Immature natural killer cell (primary cell): ENCODE measurements around the gene KIAA1755. TPM values are rescaled to one million over a fixed set of nuclear protein-coding genes. Genes with fewer than 3 reads are reported as not detected.

Experiments used
- DNase-seq, 3 donors: peaks; one replicate each; pipeline ENCODE4 v3.0.0; 2022; ENCODE audit warnings: mixed read lengths in 1 of 3
- H3K27ac Mint-ChIP-seq, 6 donors: one replicate each; pipeline ENCODE4 v1.8.0; 2020; ENCODE audit warnings: mixed read lengths in 6 of 6, mild to moderate bottlenecking in 5 of 6, inconsistent platforms in 4 of 6, moderate library complexity in 3 of 6
- H3K27me3 Mint-ChIP-seq, 3 donors: one replicate each; pipeline ENCODE4 v1.8.0; 2020 to 2021; ENCODE audit warnings: low read depth in 3 of 3, mild to moderate bottlenecking in 3 of 3, mixed read lengths in 3 of 3, moderate library complexity in 3 of 3, inconsistent platforms in 1 of 3
- H3K36me3 Mint-ChIP-seq, 3 donors: one replicate each; pipeline ENCODE4 v1.8.0; 2020; ENCODE audit warnings: mixed read lengths in 3 of 3, inconsistent platforms in 2 of 3, mild to moderate bottlenecking in 2 of 3
- H3K4me1 Mint-ChIP-seq, 2 donors: one replicate each; pipeline ENCODE4 v1.8.0; 2020; ENCODE audit warnings: inconsistent platforms in 2 of 2, mild to moderate bottlenecking in 2 of 2, mixed read lengths in 2 of 2, moderate library complexity in 1 of 2
- H3K4me3 Mint-ChIP-seq, 5 donors: one replicate each; pipeline ENCODE4 v1.8.0; 2020; ENCODE audit warnings: mild to moderate bottlenecking in 5 of 5, mixed read lengths in 5 of 5, inconsistent platforms in 3 of 5, moderate library complexity in 3 of 5
- H3K9me3 Mint-ChIP-seq, 6 donors: one replicate each; pipeline ENCODE4 v1.8.0; 2020; ENCODE audit warnings: mild to moderate bottlenecking in 6 of 6, mixed read lengths in 6 of 6, inconsistent platforms in 4 of 6, moderate library complexity in 3 of 6
- polyA plus RNA-seq, 3 donors: library from polyadenylated mRNA; unstranded; fragments of 300-500 nt; fragmentation: Illumina TruSeq; gene quantifications; one replicate each; pipeline ENCODE4 v1.2.3, GENCODE V29; 2021

The KIAA1755 gene
- polyA plus RNA-seq, 3 donors from 2014 or later = not detected

DNA sequence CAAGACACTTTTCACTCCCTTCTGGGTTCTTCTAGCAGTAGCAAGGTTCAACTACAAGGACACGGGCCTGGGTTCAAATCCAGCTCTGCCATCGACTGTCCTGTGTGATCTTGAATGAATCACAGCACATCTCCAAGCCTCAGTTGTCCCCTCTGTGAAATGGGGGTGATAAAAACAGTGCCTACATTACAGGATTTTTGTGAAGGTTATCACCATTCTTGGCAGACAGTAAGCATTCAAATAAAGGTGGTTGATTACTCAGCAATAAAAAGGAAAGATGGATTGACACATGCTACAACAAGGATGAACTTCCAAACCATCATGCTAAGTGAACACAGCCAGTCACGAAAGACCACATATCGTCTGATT is 88.9 kb downstream of the KIAA1755 start:
- no peak overlapping the region for H3K27ac Mint-ChIP-seq
- H3K4me1 Mint-ChIP-seq = peaks cover 0 to 2% of the 10 kb centered on the region in 2 donors
- no peaks in the 10 kb centered on the region for H3K36me3 Mint-ChIP-seq
- peaks cover 0 to 2% (median 0%) of the 10 kb centered on the region in 3 donors for H3K27me3 Mint-ChIP-seq
- H3K9me3 Mint-ChIP-seq = no peaks in the 10 kb centered on the region
- no peak overlapping the region for H3K4me3 Mint-ChIP-seq
- no peak for DNase-seq

DNA sequence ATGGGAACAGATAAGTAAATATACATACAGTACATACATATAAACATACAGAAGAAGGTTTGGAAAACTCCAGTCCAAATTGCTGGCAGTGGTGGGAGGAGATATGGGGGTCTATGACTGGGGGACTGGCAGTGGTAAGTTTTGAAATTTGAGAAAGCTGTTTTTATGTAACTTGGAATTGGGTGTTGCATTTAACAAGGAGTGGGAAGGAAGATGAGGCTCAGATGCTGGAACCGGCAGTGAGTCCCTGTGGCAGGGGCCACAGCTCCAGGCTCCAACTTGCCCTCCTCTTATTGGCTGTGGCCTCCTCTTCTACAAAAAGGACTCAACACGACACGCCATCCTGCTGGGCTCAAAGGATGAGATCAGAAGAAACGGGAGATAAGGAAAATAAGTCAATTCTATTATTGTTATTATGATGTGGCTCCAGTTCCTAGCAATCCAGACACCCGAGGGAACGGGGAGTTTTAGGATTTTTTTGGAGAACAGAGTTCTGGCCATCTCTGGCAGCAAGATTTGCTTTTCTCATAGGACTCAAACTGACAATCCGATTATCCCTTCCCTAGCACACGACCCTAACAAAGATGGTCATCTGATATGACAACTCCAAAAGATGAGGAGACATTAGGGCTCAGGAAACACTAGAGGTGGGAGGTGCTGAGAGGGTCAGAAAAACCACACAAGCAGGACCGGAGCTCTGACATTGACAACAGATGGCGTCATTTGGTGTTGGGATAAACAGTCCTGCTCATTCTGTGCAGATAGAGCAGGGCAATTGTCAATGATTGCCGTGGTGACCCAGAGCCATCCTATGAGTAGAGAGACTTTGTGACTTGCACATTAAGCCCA is 89.5 kb downstream of the KIAA1755 start:
- no peak overlapping the region for H3K27ac Mint-ChIP-seq
- peaks cover 0 to 2% of the 10 kb centered on the region in 2 donors for H3K4me1 Mint-ChIP-seq
- H3K36me3 Mint-ChIP-seq = no peaks in the 10 kb centered on the region
- no peaks in the 10 kb centered on the region for H3K9me3 Mint-ChIP-seq
- no peak for DNase-seq
- H3K27me3 Mint-ChIP-seq = peaks cover 0 to 2% (median 2%) of the 10 kb centered on the region in 3 donors
- no peak overlapping the region for H3K4me3 Mint-ChIP-seq

DNA sequence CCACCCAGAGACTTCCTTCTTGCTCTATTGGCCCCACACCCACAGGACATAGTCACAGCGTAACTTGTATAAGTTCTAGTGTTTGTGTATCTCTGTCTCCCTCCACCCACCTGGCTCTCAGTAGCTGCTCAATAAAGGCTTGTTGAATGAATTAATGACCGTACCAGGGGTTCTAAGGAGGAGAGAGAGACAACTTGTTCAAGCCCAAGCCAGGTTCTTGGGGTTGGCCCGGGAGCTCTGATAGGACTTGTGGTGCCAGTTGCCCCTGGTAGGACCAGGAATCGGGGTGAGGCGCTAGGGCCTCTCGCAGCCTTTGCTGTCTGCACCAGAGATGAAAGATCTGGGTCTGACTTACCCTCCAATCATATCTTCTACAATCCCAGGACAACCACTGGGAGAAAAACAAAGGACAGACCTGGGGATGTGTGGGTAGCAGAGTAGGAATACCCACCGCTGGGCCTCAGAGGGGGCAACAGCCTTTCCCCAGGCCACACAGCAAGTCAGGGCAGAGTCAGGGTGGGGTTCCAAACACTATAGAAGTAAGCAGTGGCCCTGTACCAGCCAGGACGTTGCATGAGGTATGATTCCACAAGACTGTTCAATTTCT is 90.2 kb downstream of the KIAA1755 start:
- no peak overlapping the region for H3K4me3 Mint-ChIP-seq
- no peak for DNase-seq
- peaks cover 5 to 7% of the 10 kb centered on the region in 2 donors for H3K4me1 Mint-ChIP-seq
- no peaks in the 10 kb centered on the region for H3K36me3 Mint-ChIP-seq
- peaks cover 2 to 5% (median 2%) of the 10 kb centered on the region in 3 donors for H3K27me3 Mint-ChIP-seq
- H3K27ac Mint-ChIP-seq = no peak overlapping the region
- no peaks in the 10 kb centered on the region for H3K9me3 Mint-ChIP-seq

DNA sequence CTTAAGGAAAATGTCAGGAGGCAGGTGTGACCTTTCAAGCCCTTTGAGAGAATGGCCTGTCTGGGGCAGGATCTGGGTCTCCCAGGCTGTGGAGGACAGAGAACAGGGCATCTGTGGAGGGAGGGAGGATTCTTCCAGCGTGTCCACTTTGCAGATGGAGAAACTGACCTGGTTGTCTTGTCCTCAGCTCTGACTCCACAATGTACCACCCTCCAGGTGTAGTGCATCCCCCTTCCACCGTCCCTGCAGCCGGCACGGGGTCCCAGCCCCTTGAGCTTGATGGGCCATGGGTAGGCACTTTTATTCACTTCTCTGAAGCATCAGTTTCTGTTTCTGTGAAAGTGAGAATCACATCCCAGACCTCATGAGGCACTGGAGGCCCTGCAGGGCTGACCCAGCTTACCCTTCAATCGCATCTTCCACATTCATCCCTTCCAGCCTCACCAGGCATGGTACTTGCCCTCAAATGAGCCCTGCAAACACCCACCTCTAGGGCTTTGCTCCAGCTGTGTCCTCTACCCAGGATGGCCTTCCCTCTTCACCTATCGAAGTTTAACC is 90.8 kb downstream of the KIAA1755 start:
- H3K4me3 Mint-ChIP-seq = no peak overlapping the region
- H3K27ac Mint-ChIP-seq = no peak overlapping the region
- H3K9me3 Mint-ChIP-seq = no peaks in the 10 kb centered on the region
- peaks cover 2 to 6% (median 2%) of the 10 kb centered on the region in 3 donors for H3K27me3 Mint-ChIP-seq
- H3K36me3 Mint-ChIP-seq = no peaks in the 10 kb centered on the region
- peaks cover 6 to 7% of the 10 kb centered on the region in 2 donors for H3K4me1 Mint-ChIP-seq
- no peak for DNase-seq

DNA sequence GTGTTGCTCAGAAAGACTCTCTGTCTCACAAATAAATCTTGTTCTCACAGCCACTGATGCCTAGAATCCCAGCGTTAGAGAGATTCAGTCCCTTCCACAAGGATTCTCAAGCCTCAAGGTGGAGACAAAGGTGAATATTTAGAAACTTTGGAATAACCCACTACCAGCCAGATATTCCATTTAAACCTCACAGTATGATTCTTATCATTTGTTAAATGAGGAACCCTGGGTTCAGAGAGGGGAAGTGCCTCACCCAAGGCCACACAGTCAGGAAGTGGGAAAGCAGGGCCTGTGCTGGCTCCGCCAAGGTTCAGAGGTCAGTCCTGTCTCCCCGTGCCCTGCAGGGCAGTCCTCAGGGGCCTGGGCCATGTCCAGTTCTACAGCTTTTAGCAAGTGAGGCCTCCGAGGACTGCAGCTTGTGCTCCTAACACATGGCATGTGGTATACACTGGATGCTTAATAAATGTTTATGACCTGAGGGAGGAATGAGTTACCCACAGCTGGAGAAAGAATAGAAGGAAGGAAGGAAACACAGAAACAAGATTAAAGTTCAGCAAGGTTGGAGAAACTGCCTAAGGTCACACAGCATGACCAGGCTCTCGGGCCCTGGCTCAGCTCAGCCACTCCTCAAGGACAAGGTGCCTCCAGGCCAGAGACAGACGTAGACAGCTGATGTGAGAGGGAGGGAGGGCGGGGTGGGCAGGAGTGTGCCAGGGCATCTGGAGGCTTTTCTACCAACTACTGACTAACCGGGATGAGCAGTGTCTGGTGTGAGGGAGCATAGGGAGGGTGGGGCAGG is 91.5 kb downstream of the KIAA1755 start:
- H3K27ac Mint-ChIP-seq = no peak overlapping the region

DNA sequence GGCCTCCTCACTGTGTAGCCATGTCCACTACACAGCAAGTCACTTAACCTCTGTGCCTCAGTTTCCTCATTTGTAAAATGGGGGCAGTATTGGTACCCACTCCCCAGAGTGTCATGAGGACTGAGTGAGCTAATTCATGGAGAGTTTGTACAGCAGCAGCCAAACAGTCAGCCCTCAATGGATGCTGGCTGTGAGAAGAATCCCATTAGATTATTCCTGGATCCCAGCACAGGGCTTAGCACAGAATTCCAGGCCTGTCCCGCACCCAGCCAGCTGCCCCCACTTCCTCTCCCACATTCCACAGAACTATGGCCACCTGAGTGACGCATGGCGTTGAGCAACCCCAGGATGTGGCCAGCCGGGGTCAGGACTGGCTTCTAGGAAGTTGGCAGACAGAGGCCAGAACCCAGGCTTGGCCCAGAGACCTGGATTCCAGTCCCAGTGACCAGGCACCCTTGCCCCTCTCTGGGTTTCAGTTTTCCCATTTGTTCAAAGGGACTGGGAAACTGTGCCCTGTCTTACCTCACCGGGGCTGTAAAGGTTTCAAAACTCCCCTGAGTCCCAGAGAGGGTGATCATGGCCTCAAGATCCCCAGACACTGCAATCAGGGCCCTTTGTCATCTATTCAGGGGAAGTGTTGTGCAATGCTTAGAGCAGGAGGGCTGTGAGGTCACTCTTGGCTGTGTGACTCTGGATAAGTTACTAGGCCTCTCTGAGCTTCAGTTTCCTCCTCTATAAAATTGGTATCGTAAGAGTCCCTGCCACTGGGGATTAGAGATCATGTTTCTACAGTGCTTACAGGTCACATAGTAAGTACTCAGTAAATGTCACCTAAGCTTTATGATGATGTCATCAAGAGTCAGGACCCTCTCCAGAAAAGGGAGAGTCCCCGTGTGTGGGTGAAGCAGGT is 92.4 kb downstream of the KIAA1755 start:
- Mint-ChIP-seq H3K27me3 (peaks cover 2 to 6% (median 3%) of the 10 kb centered on the region in 3 donors), H3K4me1 (peaks cover 6 to 7% of the 10 kb centered on the region in 2 donors), H3K36me3 (no peaks in the 10 kb centered on the region), H3K27ac (no peak overlapping the region), H3K4me3 (no peak overlapping the region), H3K9me3 (no peaks in the 10 kb centered on the region)
- DNase-seq = no peak

More for the DNA sequence above, 91.5 kb downstream of the KIAA1755 start:
- no peak overlapping the region for H3K4me3 Mint-ChIP-seq
- no peaks in the 10 kb centered on the region for H3K9me3 Mint-ChIP-seq
- H3K27me3 Mint-ChIP-seq = peaks cover 2 to 6% (median 2%) of the 10 kb centered on the region in 3 donors
- H3K36me3 Mint-ChIP-seq = no peaks in the 10 kb centered on the region
- no peak for DNase-seq
- peaks cover 6 to 7% of the 10 kb centered on the region in 2 donors for H3K4me1 Mint-ChIP-seq

DNA sequence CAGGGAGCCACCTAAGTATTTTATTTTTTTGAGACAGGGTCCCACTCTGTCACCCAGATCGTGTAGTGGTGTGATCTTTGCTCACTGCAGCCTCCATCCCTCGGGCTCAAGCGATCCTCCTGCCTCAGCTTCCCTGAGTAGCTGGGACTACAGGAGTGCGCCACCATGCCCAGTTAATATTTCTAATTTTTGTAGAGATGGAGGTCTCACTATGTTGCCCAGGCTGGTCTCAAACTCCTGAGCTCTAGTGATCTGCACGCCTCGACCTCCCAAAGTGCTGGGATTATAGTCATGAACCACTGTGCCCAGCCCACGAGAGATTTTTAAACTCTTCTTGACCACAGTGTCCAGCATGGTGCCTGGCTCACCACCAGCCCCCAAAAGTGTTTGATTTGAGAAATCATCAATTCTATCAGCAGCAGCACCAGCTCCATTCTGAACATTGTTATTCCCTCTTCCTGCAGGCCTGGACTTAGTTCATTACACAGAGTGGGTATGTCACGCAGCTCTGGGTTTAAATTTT is 93.1 kb downstream of the KIAA1755 start:
- H3K4me3 Mint-ChIP-seq = no peak overlapping the region
- peaks cover 2 to 6% (median 3%) of the 10 kb centered on the region in 3 donors for H3K27me3 Mint-ChIP-seq
- no peak overlapping the region for H3K27ac Mint-ChIP-seq
- H3K4me1 Mint-ChIP-seq = peaks cover 6 to 9% of the 10 kb centered on the region in 2 donors
- no peaks in the 10 kb centered on the region for H3K9me3 Mint-ChIP-seq
- no peak for DNase-seq
- H3K36me3 Mint-ChIP-seq = no peaks in the 10 kb centered on the region

DNA sequence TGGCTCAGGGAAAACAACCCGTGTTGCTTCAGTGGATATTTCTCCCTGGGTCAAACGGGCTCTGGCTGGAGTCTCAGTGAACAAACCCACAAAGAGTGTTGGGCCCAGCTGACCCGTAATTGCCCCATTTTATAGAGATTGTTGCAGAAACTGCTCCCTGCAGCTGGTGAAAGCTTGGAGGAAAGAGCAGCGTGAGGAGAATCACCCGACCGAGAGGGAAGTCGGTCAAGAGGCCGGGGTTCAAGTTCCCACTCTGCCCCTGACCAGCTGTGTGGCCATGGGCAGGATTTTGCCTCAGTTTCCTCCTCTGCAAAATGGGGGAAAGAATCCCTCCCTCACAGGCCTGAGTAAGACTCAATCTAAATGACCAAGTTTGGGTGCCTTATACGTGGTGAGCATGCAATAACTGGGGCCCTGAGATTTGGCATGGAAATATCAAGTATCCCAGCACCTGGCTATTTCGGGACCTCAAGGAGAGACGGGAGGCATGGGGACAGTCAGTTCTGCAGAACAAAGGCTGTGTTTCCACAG is 93.8 kb downstream of the KIAA1755 start:
- H3K4me3 Mint-ChIP-seq = no peak overlapping the region
- peaks cover 6 to 9% of the 10 kb centered on the region in 2 donors for H3K4me1 Mint-ChIP-seq
- H3K9me3 Mint-ChIP-seq = no peaks in the 10 kb centered on the region
- no peak for DNase-seq
- H3K27me3 Mint-ChIP-seq = peaks cover 0 to 6% (median 3%) of the 10 kb centered on the region in 3 donors
- H3K27ac Mint-ChIP-seq = no peak overlapping the region
- H3K36me3 Mint-ChIP-seq = no peaks in the 10 kb centered on the region

DNA sequence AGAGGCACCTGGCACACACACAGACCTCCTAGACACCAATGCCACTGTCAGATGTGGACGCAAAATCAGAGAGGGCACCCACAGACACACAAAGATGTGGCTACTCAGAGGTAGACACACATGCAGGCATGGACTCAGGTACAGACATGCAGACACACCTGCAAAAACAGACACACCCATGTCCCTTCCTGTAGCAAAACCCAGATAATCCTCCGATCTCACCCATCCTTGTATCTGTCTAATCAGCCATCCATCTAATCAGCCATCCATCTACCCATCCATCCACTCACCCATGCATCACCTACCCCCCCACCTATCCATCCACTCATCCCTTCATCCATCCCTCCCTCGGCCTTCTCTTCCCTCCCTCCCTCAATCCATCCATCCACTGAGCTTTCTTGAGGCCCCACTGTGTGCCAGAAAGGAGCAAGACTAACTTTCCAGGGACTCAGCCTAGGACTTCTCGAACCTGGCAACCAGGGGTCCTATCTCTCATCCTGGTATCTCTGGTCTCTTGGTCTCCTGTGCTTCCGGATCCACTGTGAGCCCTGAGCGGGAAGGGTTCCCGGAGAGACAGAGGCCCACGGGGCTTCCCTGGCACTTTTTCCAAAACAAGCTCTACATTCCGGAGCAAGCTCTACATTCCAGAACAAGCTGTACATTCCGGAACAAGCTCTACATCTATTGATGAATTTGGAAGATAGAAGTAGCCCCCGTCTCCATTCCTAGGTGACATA is 94.4 kb downstream of the KIAA1755 start:
- Mint-ChIP-seq H3K4me1 (peaks cover 6 to 9% of the 10 kb centered on the region in 2 donors), H3K27ac (no peak overlapping the region), H3K9me3 (no peaks in the 10 kb centered on the region), H3K36me3 (no peaks in the 10 kb centered on the region), H3K4me3 (no peak overlapping the region), H3K27me3 (peaks cover 0 to 6% (median 3%) of the 10 kb centered on the region in 3 donors)
- no peak for DNase-seq

DNA sequence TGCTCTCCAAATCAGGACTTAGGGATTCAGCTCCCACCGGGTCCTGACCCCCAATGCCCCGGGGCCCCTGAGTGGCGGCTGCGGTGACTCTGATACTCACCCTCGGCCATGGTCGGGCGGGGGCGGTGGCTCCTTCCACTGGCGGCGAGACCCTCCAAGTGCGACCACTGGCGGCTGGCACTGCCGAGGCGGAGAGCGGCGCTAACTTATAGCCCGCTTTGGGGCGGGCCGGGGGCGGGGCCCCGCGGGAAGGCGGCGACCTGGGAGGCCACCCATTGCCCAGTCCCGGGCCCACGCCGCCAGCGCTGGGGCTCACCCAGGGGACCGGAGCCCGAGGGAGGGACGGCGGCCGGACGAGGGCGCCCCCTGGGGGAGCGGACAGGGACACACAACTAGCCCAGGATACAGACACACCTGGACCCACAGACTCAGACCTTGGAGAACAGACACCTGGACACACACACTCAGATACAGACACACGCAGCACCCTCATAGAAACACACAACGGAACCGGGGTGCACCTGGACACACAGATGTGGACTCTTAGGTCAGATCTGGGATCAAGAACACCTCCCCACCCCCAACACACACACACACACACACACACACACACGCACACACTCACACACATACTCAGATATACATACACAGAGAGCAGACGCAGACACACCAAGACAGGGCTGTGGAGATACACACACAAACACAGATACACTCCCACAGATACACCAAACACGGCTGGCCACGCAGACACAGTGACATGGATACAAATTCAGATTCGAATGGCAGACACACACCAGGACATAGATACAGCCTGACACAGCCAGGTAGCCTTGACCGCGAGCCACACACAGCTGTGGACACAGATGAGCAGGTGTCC is 95.2 kb downstream of the KIAA1755 start, which contains the start of gene TGM2:
TGM2 (minus strand) TSS at position 182 of the 877 bp plus-strand sequence; CDS start at position 110, 72 bp downstream.
- Mint-ChIP-seq H3K4me1 (peaks cover 6 to 9% of the 10 kb centered on the region in 2 donors), H3K4me3 (peak within 1 kb of the TSS in 4 of 5 donors; percentile 5 to 68 (median 46)), H3K27me3 (peaks cover 0 to 6% (median 3%) of the 10 kb centered on the region in 3 donors), H3K36me3 (no peaks in the 10 kb centered on the region), H3K9me3 (no peaks in the 10 kb centered on the region), H3K27ac (peak within 1 kb of the TSS in 3 of 6 donors; percentile 23 to 34 (median 32))
- DNase-seq = peak; percentile 56 to 63 (median 63)

DNA sequence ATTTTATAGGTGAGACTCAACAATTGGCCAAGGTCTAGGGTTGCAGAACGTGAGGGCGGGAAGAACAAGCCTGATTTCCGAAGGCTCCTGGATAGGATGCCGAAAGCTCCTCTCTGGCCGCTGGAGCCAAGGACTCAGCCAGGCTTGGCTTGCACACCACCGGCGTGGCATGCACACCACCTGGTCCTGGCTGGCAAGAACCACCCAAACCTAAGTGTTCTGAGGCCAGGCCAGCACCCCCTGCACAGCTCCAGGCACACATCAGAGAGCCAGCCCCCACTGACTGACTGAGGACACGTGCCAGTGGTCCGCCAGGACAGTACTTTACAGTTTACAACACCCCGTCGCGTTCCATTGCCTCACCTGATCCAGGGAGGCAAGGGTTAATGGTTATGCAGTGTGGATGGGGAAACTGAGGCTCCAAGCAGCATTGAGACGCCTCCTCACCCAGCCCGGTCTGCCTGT is 95.9 kb downstream of the KIAA1755 start:
- Mint-ChIP-seq H3K27me3 (peaks cover 0 to 6% (median 3%) of the 10 kb centered on the region in 3 donors), H3K9me3 (no peaks in the 10 kb centered on the region), H3K27ac (no peak overlapping the region), H3K4me3 (peak overlapping the region in 2 of 5 donors; percentile 15 to 21), H3K36me3 (no peaks in the 10 kb centered on the region), H3K4me1 (peaks cover 6 to 9% of the 10 kb centered on the region in 2 donors)
- no peak for DNase-seq
